ENCODE results near the gene SLC38A10.
"Not testable (repeated sequence)": the region's sequence is repeated elsewhere in the genome, so short reads cannot be mapped to it uniquely, and the experiment has no call there.

Gene SLC38A10

GRCh38 chr17:81311946-81312345 lies 16.8 kb upstream of the SLC38A10 start:
- no peak for DNase-seq (ENCODE audit: low spot score)

- DNase-seq (ENCODE audit: low spot score), result no peak
Measured at GRCh38 chr17:81310949-81311550, 15.9 kb upstream of the SLC38A10 start.

GRCh38 chr17:81309859-81310839 lies 15.0 kb upstream of the SLC38A10 start:
- DNase-seq (ENCODE audit: low spot score), result no peak

- peak; percentile 94 for DNase-seq (ENCODE audit: low spot score)
Measured at GRCh38 chr17:81309140-81309858, 14.2 kb upstream of the SLC38A10 start.

GRCh38 chr17:81308784-81309139 lies 13.7 kb upstream of the SLC38A10 start:
- DNase-seq (ENCODE audit: low spot score), result not testable (repeated sequence)

- no peak for DNase-seq (ENCODE audit: low spot score)
Measured at GRCh38 chr17:81307636-81308560, 12.8 kb upstream of the SLC38A10 start.

- DNase-seq (ENCODE audit: low spot score), result no peak
Measured at GRCh38 chr17:81306898-81307510, 11.9 kb upstream of the SLC38A10 start.

GRCh38 chr17:81306491-81306890 lies 11.4 kb upstream of the SLC38A10 start:
- no peak for DNase-seq (ENCODE audit: low spot score)

- DNase-seq (ENCODE audit: low spot score), result no peak
Measured at GRCh38 chr17:81305051-81305630, 10.0 kb upstream of the SLC38A10 start.

GRCh38 chr17:81304196-81305015 lies 9.3 kb upstream of the SLC38A10 start:
- DNase-seq (ENCODE audit: low spot score), result no peak

- DNase-seq (ENCODE audit: low spot score), result no peak
Measured at GRCh38 chr17:81303385-81303784, 8.3 kb upstream of the SLC38A10 start.

GRCh38 chr17:81302861-81303333 lies 7.8 kb upstream of the SLC38A10 start:
- no peak for DNase-seq (ENCODE audit: low spot score)

GRCh38 chr17:81302324-81302723 lies 7.2 kb upstream of the SLC38A10 start:
- no peak for DNase-seq (ENCODE audit: low spot score)

- DNase-seq (ENCODE audit: low spot score), result peak; percentile 41
Measured at GRCh38 chr17:81301195-81302144, 6.4 kb upstream of the SLC38A10 start.

GRCh38 chr17:81300586-81301155 lies 5.6 kb upstream of the SLC38A10 start:
- no peak for DNase-seq (ENCODE audit: low spot score)

GRCh38 chr17:81299846-81300585 lies 4.9 kb upstream of the SLC38A10 start:
- no peak for DNase-seq (ENCODE audit: low spot score)

- no peak for DNase-seq (ENCODE audit: low spot score)
Measured at GRCh38 chr17:81298991-81299738, 4.1 kb upstream of the SLC38A10 start.

Measured in hepatic stellate cell (primary cell).